ENCODE data around the gene ITGB5. TPM values are rescaled to one million over a fixed set of nuclear protein-coding genes. Genes with fewer than 3 reads are reported as not detected.

The ITGB5 gene
- total and polyA plus RNA-seq, 2 donors (not counting 3 experiments of a cell fraction or from before 2014, with no cell fraction given) = 144 to 170 TPM

DNA sequence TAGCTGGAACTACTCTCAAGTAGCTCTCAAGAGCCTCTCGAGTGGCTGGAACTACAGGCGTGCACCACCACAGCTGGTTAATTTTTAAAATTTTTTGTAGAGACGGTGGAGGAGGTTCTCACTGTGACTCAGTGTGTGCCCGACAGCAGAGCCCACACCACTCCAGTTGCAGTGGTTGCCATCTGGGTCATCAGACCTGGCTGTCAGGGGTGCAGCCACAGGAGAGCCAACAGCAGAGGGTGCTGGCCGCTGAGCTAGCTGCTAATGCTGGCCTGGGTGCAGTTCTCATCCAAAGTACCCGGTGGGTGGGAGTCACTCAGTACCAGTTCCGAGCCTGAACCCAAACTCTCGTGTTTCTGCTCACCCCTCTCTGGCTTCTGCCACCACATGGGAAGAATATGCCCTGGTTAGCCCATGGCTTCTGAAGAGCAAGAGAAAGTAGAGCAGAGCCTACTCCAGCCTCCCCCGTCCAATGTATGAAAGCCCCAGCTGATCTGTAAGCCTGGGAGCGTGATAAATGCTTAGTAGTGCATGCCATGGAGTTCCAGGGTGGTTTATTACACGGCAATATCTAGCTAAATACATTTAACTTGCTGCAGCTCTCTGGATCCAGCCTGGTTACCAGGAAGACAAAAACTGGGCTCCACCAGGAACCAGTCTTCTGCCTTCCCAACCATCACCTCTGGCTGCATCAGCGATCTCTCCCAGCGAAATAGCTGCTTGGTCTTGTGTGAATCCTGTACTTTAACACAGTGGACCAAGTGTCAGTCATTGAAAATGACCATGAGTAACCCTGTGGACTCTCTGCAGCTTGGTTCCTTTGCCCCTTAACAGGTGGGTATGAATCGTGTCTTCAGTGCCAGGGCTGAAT lies 139.8 kb downstream of the ITGB5 start:
- Histone ChIP-seq H3K27me3 (ENCODE audit: control insufficient read depth in 2 of 2, insufficient read depth in 2 of 2, low read length in 2 of 2) (no peaks in the 10 kb centered on the region), H3K9me1 (replicated peaks; ENCODE audit: control insufficient read depth, extremely low read depth, insufficient read depth, low read length) (no peaks in the 10 kb centered on the region), H2AFZ (ENCODE audit: low read depth, low read length) (no peak overlapping the region), H3K36me3 (ENCODE audit: control insufficient read depth in 2 of 2, extremely low read depth in 1 of 2, insufficient read depth in 2 of 2, low read length in 2 of 2) (peaks cover 0 to 5% of the 10 kb centered on the region in 2 experiments), H3K4me3 (replicated peaks in 1 of 3; ENCODE audit: insufficient read depth in 1 of 3, low read depth in 1 of 3, low read length in 3 of 3) (no peak overlapping the region), H3K79me2 (ENCODE audit: control insufficient read depth, insufficient read depth, low read length) (no peaks in the 10 kb centered on the region), H4K20me1 (replicated peaks; ENCODE audit: control insufficient read depth, extremely low read depth, insufficient read depth, low read length) (no peaks in the 10 kb centered on the region), H3K4me1 (ENCODE audit: control insufficient read depth, extremely low read depth, insufficient read depth, low read length) (no peaks in the 10 kb centered on the region), H3K9me3 (replicated peaks; ENCODE audit: control insufficient read depth, insufficient read depth, low read length) (no peaks in the 10 kb centered on the region), H3K4me2 (ENCODE audit: insufficient read depth, low read length) (no peak overlapping the region), H3K27ac (ENCODE audit: insufficient read depth, low read depth, low read length) (no peak overlapping the region), H3K9ac (replicated peaks; ENCODE audit: extremely low read depth, insufficient read depth, low read length) (no peak overlapping the region)
- DNase-seq (ENCODE audit: low read depth, low spot score) (no peak), FAIRE-seq (no peak)
- intact Hi-C loops (cut with micrococcal nuclease) = no loop called here
- ChIA-PET CTCF (interaction anchor here (1.1 to 1.9 kb wide), 2 partner anchors 39 to 154 kb away, joined by 3 to 7 read pairs; no protein-coding TSS in a partner anchor), POLR2A (no interaction called here)
- no TSS peak for BruUV-seq (replicated peaks)
- dilution Hi-C loops (cut with MboI; ENCODE audit: extremely low pct_ligation_motif_present, low sequenced_read_pairs) = no loop called here
- TF ChIP-seq POLR2AphosphoS5 (IDR thresholded peaks at IDR 0.05; ENCODE audit: insufficient read depth, low read depth, low read length) (no peak), JUN (IDR thresholded peaks at IDR 0.05; ENCODE audit: borderline replicate concordance, insufficient read depth, insufficient read length, low read depth) (no peak), GATA2 (IDR thresholded peaks at IDR 0.05; ENCODE audit: insufficient read depth, insufficient read length, low read depth, low read length) (no peak), FOS (IDR thresholded peaks at IDR 0.05; ENCODE audit: borderline replicate concordance, insufficient read depth, low read length) (no peak), EZH2 (IDR thresholded peaks at IDR 0.05; ENCODE audit: borderline replicate concordance, low read depth, low read length, severe bottlenecking) (no peak), MYC (IDR thresholded peaks at IDR 0.05; ENCODE audit: low read depth, low read length) (no peak), POLR2A (IDR thresholded peaks at IDR 0.05; ENCODE audit: low read depth, low read length) (no peak)
- TF ChIP-seq, protein P1, sequence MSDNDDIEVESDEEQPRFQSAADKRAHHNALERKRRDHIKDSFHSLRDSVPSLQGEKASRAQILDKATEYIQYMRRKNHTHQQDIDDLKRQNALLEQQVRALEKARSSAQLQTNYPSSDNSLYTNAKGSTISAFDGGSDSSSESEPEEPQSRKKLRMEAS (IDR thresholded peaks at IDR 0.05; ENCODE audit: insufficient read depth, insufficient read length) = no peak
- TF ChIP-seq, protein P2, sequence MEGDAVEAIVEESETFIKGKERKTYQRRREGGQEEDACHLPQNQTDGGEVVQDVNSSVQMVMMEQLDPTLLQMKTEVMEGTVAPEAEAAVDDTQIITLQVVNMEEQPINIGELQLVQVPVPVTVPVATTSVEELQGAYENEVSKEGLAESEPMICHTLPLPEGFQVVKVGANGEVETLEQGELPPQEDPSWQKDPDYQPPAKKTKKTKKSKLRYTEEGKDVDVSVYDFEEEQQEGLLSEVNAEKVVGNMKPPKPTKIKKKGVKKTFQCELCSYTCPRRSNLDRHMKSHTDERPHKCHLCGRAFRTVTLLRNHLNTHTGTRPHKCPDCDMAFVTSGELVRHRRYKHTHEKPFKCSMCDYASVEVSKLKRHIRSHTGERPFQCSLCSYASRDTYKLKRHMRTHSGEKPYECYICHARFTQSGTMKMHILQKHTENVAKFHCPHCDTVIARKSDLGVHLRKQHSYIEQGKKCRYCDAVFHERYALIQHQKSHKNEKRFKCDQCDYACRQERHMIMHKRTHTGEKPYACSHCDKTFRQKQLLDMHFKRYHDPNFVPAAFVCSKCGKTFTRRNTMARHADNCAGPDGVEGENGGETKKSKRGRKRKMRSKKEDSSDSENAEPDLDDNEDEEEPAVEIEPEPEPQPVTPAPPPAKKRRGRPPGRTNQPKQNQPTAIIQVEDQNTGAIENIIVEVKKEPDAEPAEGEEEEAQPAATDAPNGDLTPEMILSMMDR (IDR thresholded peaks at IDR 0.05; ENCODE audit: extremely low read depth in 1 of 2, insufficient read depth in 1 of 2, low read depth in 1 of 2, low read length in 2 of 2) = no peak

All from endothelial cell of umbilical vein (primary cell).